ENCODE data around the gene GNLY.

Gene GNLY

DNA sequence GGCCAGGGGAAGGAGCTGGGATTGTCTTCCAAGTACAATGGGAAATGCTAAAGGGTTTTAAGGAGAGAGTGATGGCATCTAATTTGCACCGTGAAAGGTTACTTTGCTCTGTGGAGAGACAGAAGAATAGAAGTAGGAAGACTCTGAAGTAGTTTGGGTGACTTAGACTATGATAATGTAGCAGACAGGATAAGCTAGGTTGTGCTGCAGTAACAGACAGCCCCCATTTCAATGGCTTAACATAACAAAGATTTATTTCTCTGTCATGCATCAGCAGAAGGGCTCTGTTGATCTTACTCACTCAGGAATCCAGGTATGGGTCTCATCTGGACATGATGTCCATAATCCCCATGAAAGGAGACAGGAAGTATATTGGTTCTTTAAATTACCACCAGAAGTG, 26.4 kb downstream of the GNLY start:
- TF ChIP-seq, protein P1, sequence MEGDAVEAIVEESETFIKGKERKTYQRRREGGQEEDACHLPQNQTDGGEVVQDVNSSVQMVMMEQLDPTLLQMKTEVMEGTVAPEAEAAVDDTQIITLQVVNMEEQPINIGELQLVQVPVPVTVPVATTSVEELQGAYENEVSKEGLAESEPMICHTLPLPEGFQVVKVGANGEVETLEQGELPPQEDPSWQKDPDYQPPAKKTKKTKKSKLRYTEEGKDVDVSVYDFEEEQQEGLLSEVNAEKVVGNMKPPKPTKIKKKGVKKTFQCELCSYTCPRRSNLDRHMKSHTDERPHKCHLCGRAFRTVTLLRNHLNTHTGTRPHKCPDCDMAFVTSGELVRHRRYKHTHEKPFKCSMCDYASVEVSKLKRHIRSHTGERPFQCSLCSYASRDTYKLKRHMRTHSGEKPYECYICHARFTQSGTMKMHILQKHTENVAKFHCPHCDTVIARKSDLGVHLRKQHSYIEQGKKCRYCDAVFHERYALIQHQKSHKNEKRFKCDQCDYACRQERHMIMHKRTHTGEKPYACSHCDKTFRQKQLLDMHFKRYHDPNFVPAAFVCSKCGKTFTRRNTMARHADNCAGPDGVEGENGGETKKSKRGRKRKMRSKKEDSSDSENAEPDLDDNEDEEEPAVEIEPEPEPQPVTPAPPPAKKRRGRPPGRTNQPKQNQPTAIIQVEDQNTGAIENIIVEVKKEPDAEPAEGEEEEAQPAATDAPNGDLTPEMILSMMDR (IDR thresholded peaks at IDR 0.05; ENCODE audit: borderline replicate concordance, insufficient read depth, low read depth, low read length) = no peak
- H3K4me3 ChIP-seq (ENCODE audit: low read depth, low read length) = no peak overlapping the region

DNA sequence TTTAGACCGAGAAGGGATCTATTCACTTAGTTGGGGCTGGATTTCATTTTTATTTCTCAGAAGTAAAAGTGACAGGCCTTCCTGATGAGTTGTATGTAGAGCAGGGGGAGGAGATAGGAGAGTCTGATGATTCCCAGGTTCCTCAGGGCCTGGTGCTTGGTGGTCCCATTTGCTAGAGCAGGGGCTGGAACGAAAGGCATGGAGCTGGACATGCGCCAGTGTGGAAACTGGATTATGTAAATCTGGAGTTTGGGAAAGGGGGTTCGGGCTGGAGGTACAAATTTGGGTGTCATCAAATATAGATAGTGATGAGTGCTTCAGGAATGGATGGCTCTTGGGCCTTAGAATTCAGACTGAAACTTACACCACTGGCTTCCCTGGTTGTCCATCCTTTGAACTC, 27.5 kb downstream of the GNLY start:
- H3K4me3 ChIP-seq (ENCODE audit: low read depth, low read length) = no peak overlapping the region
- TF ChIP-seq, protein P1 (IDR thresholded peaks at IDR 0.05; ENCODE audit: borderline replicate concordance, insufficient read depth, low read depth, low read length) = no peak

DNA sequence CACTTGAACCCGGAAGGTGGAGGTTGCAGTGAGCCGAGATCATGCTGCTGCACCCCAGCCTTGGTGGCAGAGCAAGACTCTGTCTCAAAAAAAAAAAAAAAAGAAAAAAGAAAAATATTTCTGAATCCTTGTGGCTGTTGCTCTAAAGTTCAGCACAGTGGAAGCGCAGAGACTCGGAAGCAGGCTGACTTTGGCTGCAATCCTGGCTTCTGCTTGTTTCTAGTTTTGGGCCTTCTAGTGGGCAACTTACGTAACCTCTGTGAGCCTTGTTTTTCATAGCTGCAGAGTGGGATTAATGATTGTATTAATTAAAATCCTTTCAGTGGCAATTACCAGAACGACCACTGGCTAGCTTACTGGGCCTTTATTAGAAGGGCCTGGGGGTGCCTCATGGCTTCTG, 28.4 kb downstream of the GNLY start:
- no peak overlapping the region for H3K4me3 ChIP-seq (ENCODE audit: low read depth, low read length)
- TF ChIP-seq, protein P1 (IDR thresholded peaks at IDR 0.05; ENCODE audit: borderline replicate concordance, insufficient read depth, low read depth, low read length) = no peak

DNA sequence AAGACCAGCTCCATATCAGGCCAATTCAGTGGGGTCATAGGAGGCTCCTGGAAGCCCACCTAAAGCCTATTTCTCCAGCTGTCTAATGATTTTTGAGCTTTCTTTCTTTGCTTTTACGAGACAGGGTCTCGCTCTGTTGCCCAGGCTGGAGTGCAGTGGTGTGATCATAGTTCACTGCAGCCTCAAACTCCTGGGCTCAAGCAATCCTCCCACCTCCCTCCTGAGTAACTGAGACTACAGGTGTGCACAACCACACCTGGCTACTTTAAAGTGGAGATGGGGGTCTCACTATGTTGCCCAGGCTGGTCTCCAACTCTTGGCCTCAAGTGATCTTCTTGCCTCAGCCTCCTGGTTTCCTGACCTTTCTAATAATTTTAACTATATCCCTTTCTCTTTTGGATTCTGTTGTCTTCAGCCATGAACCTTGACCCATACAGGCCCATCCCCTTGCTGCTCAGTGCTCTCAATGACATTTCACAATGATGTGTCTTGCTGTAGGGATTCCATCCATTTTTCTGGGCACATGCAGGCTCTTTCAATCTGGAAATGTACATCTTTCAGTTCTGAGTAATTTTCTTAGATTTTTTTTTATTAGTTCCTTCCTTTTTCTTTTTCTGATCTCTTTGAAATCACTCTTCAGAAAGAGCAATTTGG, 29.7 kb downstream of the GNLY start:
- TF ChIP-seq, protein P1 (IDR thresholded peaks at IDR 0.05; ENCODE audit: borderline replicate concordance, insufficient read depth, low read depth, low read length) = no peak
- no peak overlapping the region for H3K4me3 ChIP-seq (ENCODE audit: low read depth, low read length)

DNA sequence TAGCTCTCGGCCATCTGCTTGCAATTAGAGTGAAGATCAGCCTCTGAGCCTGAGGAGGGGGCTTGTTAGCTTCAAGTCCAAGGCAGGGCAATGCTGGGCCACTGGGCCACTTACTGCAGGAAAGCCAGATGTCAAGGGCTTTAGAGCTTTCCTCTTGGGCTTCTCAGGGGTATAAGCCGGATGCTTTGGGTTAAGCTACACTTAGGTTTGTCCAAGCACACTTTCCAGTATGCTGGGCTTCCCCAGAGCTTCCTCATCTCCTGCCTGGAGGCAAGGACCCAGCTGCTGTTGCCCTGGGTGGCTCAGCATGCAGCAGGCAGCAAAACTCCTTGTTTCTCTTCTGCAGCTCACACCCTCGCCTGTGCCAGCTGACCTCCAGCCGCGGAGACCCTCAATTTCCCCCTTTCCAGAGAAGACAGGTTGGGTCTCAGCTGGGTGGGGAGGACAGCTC, 30.6 kb downstream of the GNLY start:
- TF ChIP-seq, protein P1 (IDR thresholded peaks at IDR 0.05; ENCODE audit: borderline replicate concordance, insufficient read depth, low read depth, low read length) = no peak
- H3K4me3 ChIP-seq (ENCODE audit: low read depth, low read length) = no peak overlapping the region

DNA sequence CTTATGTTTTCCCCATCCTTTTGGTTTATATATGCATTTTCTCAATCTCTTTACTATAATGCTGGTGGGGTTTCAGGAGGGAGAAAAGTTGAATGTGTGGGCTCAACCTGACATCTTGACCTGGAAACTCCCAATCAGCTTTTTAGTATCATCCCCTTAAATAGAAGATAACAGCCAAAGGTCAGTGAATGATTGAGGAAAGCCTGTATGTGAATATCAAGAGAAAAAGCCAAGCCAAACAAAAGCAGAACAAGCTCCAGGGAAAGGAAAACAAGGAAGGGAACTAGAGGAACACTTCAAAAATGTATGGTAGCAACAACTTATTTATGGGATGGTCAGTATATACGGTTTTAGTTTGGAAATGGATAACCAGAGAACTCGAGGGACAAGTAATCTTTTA, 31.3 kb downstream of the GNLY start:
- TF ChIP-seq, protein P1 (IDR thresholded peaks at IDR 0.05; ENCODE audit: borderline replicate concordance, insufficient read depth, low read depth, low read length) = no peak
- no peak overlapping the region for H3K4me3 ChIP-seq (ENCODE audit: low read depth, low read length)

DNA sequence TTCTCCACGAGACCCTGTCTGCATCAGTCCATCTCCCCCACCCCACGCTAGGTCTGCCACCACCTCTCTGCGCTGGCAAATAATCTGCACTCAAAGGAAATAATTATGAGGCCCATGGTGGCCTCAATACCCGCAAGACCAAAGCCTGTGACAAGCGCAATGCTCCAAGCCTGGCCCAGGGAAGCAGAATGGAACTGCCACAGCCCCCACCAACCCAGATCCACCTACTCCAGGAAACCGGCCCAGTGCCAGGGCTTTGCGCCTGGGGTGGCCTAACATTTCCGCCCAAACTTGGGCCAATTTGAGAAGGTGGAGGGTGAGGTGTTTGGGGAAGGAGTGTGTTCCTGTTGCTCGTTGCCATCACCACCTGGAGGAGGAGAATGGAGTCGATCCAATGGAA, 33.6 kb downstream of the GNLY start:
- TF ChIP-seq, protein P1 (IDR thresholded peaks at IDR 0.05; ENCODE audit: borderline replicate concordance, insufficient read depth, low read depth, low read length) = no peak
- H3K4me3 ChIP-seq (ENCODE audit: low read depth, low read length) = no peak overlapping the region

Data from GM12875 (cell line).